Bronchial epithelial cell (primary cell): ENCODE measurements around the gene PAX7. TPM values are rescaled to one million over a fixed set of nuclear protein-coding genes. Genes with fewer than 3 reads are reported as not detected.

Experiments used
- DNase-seq: peaks from one replicate; pipeline ENCODE4 v3.0.0-alpha.2; 2010; ENCODE audit warnings: low read depth
- FAIRE-seq: peaks from 2 replicates; lab custom pipeline; 2011; peaks lifted over from hg19 to GRCh38; lab: Jason Lieb, UNC
- H3K27me3 ChIP-seq: 2 replicates; pipeline ENCODE4 v1.5.1; 2011; ENCODE audit warnings: low read length; ENCODE audit not compliant: control insufficient read depth, insufficient read depth
- H3K36me3 ChIP-seq: 2 replicates; pipeline ENCODE4 v1.5.1; 2011; ENCODE audit warnings: low read length; ENCODE audit not compliant: control insufficient read depth, insufficient read depth
- H3K4me3 ChIP-seq: 2 replicates; pipeline ENCODE4 v1.5.1; 2011; ENCODE audit warnings: mild to moderate bottlenecking, low read depth, low read length, control low read depth
- total RNA-seq: library from RNA; depleted of rRNA; stranded (reverse); fragments of >200 nt; gene quantifications from 2 replicates; pipeline ENCODE4 v1.2.1, GENCODE V29; 2014
- TF ChIP-seq, protein P1 (sequence below): IDR thresholded peaks from 2 replicates; pipeline ENCODE4 v1.5.1; 2011; ENCODE audit warnings: mild to moderate bottlenecking, moderate library complexity, low read length, control low read depth, inconsistent platforms; ENCODE audit not compliant: insufficient read depth, severe bottlenecking

PAX7 gene
- total RNA-seq, 1 donor from 2014 or later = not detected

- DNase-seq (no peak), FAIRE-seq (no peak)
- TF ChIP-seq, protein P1, sequence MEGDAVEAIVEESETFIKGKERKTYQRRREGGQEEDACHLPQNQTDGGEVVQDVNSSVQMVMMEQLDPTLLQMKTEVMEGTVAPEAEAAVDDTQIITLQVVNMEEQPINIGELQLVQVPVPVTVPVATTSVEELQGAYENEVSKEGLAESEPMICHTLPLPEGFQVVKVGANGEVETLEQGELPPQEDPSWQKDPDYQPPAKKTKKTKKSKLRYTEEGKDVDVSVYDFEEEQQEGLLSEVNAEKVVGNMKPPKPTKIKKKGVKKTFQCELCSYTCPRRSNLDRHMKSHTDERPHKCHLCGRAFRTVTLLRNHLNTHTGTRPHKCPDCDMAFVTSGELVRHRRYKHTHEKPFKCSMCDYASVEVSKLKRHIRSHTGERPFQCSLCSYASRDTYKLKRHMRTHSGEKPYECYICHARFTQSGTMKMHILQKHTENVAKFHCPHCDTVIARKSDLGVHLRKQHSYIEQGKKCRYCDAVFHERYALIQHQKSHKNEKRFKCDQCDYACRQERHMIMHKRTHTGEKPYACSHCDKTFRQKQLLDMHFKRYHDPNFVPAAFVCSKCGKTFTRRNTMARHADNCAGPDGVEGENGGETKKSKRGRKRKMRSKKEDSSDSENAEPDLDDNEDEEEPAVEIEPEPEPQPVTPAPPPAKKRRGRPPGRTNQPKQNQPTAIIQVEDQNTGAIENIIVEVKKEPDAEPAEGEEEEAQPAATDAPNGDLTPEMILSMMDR = no peak
- no peaks in the 10 kb centered on the region for H3K36me3 ChIP-seq
- H3K27me3 ChIP-seq = peaks cover 7% of the 10 kb centered on the region
- no peak overlapping the region for H3K4me3 ChIP-seq
These were observed 101.1 kb downstream of the PAX7 start for GRCh38 chr1:18731591-18732235.

DNA sequence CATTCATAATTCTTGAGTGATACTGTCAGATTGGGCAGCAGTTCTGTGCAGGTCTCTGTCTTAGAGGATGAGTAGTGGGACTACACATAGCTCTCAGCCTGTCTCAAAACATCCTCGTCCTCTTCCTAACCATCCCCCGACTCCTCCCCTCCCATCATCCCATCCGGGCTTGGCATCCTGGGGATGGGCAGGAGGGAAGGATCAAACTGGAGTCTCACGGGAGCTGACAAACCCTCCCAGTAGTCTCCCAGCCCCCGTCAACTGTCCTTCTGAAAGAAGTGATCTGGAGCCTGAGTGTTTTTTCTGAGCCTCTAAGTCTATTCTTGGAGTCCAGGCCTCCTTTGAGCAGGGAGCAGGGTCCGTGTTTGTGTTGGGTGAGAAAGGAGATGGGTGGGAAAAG is 102.0 kb downstream of the PAX7 start:
- Histone ChIP-seq H3K27me3 (peaks cover 7% of the 10 kb centered on the region), H3K36me3 (no peaks in the 10 kb centered on the region), H3K4me3 (no peak overlapping the region)
- TF ChIP-seq, protein P1 = no peak
- FAIRE-seq = no peak
- no peak for DNase-seq

DNA sequence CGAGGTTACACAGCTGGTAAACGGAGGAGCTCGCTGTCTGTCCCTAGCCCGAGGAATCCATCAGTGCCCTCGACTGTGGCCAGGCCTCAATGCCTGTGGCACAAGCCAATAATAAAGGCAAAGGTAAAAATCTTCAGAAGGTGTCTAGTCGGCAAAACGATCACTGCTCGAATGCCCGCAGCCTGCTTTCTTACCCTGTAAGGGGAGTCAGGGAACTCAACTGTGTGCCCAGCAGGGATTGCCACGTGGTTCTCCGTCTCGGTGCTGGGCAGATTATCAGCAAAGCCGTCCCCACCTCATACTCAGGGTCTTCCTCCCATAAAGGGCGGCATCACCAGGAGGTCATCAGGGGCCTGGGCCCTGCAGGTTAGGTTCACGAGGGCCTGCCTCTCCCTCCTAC is 103.4 kb downstream of the PAX7 start:
- Histone ChIP-seq H3K36me3 (no peaks in the 10 kb centered on the region), H3K4me3 (no peak overlapping the region), H3K27me3 (peaks cover 7% of the 10 kb centered on the region)
- DNase-seq (no peak), FAIRE-seq (no peak)
- TF ChIP-seq, protein P1 = no peak

GRCh38 chr1:18734461-18735223 is 104.0 kb downstream of the PAX7 start:
- FAIRE-seq = no peak
- Histone ChIP-seq H3K36me3 (no peaks in the 10 kb centered on the region), H3K27me3 (peaks cover 7% of the 10 kb centered on the region), H3K4me3 (no peak overlapping the region)
- no peak for DNase-seq
- TF ChIP-seq, protein P1 = no peak

GRCh38 chr1:18735224-18735997 is 104.8 kb downstream of the PAX7 start:
- no peak for DNase-seq
- no peak for FAIRE-seq
- no peak overlapping the region for H3K4me3 ChIP-seq
- peaks cover 7% of the 10 kb centered on the region for H3K27me3 ChIP-seq
- no peaks in the 10 kb centered on the region for H3K36me3 ChIP-seq
- TF ChIP-seq, protein P1 = no peak
